Loucy (cell line): Measurements from ENCODE around the gene NADK2.

Experiments used
- H2AFZ ChIP-seq: fragments of 200-600 bp; sonication (generic); 2 replicates; pipeline ENCODE4 v1.6.0; 2016; ENCODE audit warnings: antibody characterized with exemption, mild to moderate bottlenecking, low read length, moderate library complexity
- H3F3A ChIP-seq: fragments of 200-600 bp; 2 replicates; pipeline ENCODE4 v1.6.0; 2016; ENCODE audit warnings: antibody characterized with exemption, low read depth, mild to moderate bottlenecking
- H3K27me3 ChIP-seq: fragments of 200-600 bp; sonication (generic); 2 replicates; pipeline ENCODE4 v1.6.1; 2014; ENCODE audit warnings: low read length, mild to moderate bottlenecking; ENCODE audit not compliant: insufficient read depth, poor library complexity, severe bottlenecking
- H3K36me3 ChIP-seq: fragments of 200-600 bp; sonication (generic); 2 replicates; pipeline ENCODE4 v1.6.1; 2016; ENCODE audit warnings: low read length; ENCODE audit not compliant: insufficient read depth
- H3K4me1 ChIP-seq: fragments of 200-600 bp; sonication (generic); 2 replicates; pipeline ENCODE4 v1.5.1; 2014; ENCODE audit warnings: low read length, mild to moderate bottlenecking; ENCODE audit not compliant: insufficient read depth, poor library complexity, severe bottlenecking
- H3K4me2 ChIP-seq: fragments of 200-600 bp; sonication (generic); 2 replicates; pipeline ENCODE4 v1.6.0; 2014; ENCODE audit warnings: antibody characterized with exemption, low read length, low read depth, mild to moderate bottlenecking; ENCODE audit not compliant: poor library complexity, severe bottlenecking
- H3K4me3 ChIP-seq: fragments of 200-600 bp; sonication (generic); 2 replicates; pipeline ENCODE4 v1.5.1; 2014; ENCODE audit warnings: low read length, mild to moderate bottlenecking, mixed read lengths; ENCODE audit not compliant: poor library complexity, severe bottlenecking
- H3K79me2 ChIP-seq: fragments of 200-600 bp; sonication (generic); 2 replicates; pipeline ENCODE4 v1.6.1; 2014; ENCODE audit warnings: low read length; ENCODE audit not compliant: insufficient read depth
- H3K9ac ChIP-seq: fragments of 200-600 bp; sonication (generic); 2 replicates; pipeline ENCODE4 v1.6.0; 2014; ENCODE audit warnings: mild to moderate bottlenecking, low read depth, low read length, moderate library complexity; ENCODE audit not compliant: poor library complexity, severe bottlenecking
- H3K9me2 ChIP-seq: fragments of 200-600 bp; sonication (generic); replicated peaks from 2 replicates; pipeline ENCODE4 v1.6.1; 2016; ENCODE audit warnings: low read depth, low read length, mixed read lengths
- H3K9me3 ChIP-seq: fragments of 200-600 bp; sonication (generic); 2 replicates; pipeline ENCODE4 v1.6.1; 2014; ENCODE audit warnings: mild to moderate bottlenecking, antibody characterized with exemption, low read length, low read depth; ENCODE audit not compliant: insufficient read depth
- H4K20me1 ChIP-seq: fragments of 200-600 bp; sonication (generic); 2 replicates; pipeline ENCODE4 v1.6.0; 2014; ENCODE audit warnings: antibody characterized with exemption, low read length, mild to moderate bottlenecking; ENCODE audit not compliant: insufficient read depth, poor library complexity, severe bottlenecking
- CTCF ChIP-seq: fragments of 200-600 bp; sonication (generic); conservative IDR thresholded peaks from 2 replicates; pipeline ENCODE4 v1.5.1; 2014; ENCODE audit warnings: mild to moderate bottlenecking, antibody characterized with exemption, low read length
- EZH2phosphoT487 ChIP-seq: fragments of 200-600 bp; IDR thresholded peaks from 2 replicates; pipeline ENCODE4 v1.6.1; 2018; ENCODE audit warnings: antibody characterized with exemption, mild to moderate bottlenecking, moderate library complexity, borderline replicate concordance

Gene NADK2

GRCh38 chr5:36206913-36207312 is 34.8 kb downstream of the NADK2 start:
- Histone ChIP-seq H3F3A (no peaks in the 10 kb centered on the region), H3K4me3 (no peak overlapping the region), H2AFZ (no peak overlapping the region), H3K27me3 (no peaks in the 10 kb centered on the region), H3K4me1 (no peaks in the 10 kb centered on the region), H3K36me3 (peaks cover 41% of the 10 kb centered on the region), H3K9me2 (no peaks in the 10 kb centered on the region), H4K20me1 (no peaks in the 10 kb centered on the region), H3K79me2 (no peaks in the 10 kb centered on the region), H3K9ac (no peak overlapping the region), H3K4me2 (no peak overlapping the region), H3K9me3 (no peaks in the 10 kb centered on the region)
- TF ChIP-seq EZH2phosphoT487 (no peak), CTCF (no peak)

GRCh38 chr5:36205329-36205728 is 36.4 kb downstream of the NADK2 start:
- H3K9me3 ChIP-seq, result no peaks in the 10 kb centered on the region
- no peaks in the 10 kb centered on the region for H3K79me2 ChIP-seq
- H3K4me1 ChIP-seq, result no peaks in the 10 kb centered on the region
- H3K4me2 ChIP-seq, result no peak overlapping the region
- H3K9me2 ChIP-seq, result no peaks in the 10 kb centered on the region
- H2AFZ ChIP-seq, result no peak overlapping the region
- H3K36me3 ChIP-seq, result peaks cover 41% of the 10 kb centered on the region
- no peaks in the 10 kb centered on the region for H3K27me3 ChIP-seq
- H3K4me3 ChIP-seq, result no peak overlapping the region
- no peak overlapping the region for H3K9ac ChIP-seq
- no peaks in the 10 kb centered on the region for H4K20me1 ChIP-seq
- TF ChIP-seq EZH2phosphoT487, result no peak
- TF ChIP-seq CTCF, result no peak
- H3F3A ChIP-seq, result no peaks in the 10 kb centered on the region

- Histone ChIP-seq H2AFZ (no peak overlapping the region), H3F3A (no peaks in the 10 kb centered on the region), H4K20me1 (no peaks in the 10 kb centered on the region), H3K4me2 (no peak overlapping the region), H3K4me3 (no peak overlapping the region), H3K36me3 (peaks cover 57% of the 10 kb centered on the region), H3K9ac (no peak overlapping the region), H3K9me3 (no peaks in the 10 kb centered on the region), H3K9me2 (no peaks in the 10 kb centered on the region), H3K79me2 (no peaks in the 10 kb centered on the region), H3K4me1 (no peaks in the 10 kb centered on the region), H3K27me3 (no peaks in the 10 kb centered on the region)
- no peak for TF ChIP-seq CTCF
- no peak for TF ChIP-seq EZH2phosphoT487
Measured at GRCh38 chr5:36202521-36202961, 39.2 kb downstream of the NADK2 start.
